OCI-LY1 (cell line): ENCODE results near the gene VWA3B.

Experiments used
- H2AFZ ChIP-seq: fragments of 200-600 bp; sonication (generic), shearing (Covaris generic); 2 replicates; pipeline ENCODE4 v1.6.0; 2014; ENCODE audit warnings: antibody characterized with exemption, mild to moderate bottlenecking, low read length
- H3F3A ChIP-seq: fragments of 200-600 bp; sonication (generic), shearing (Covaris generic); 2 replicates; pipeline ENCODE4 v1.6.0; 2014; ENCODE audit warnings: mild to moderate bottlenecking, antibody characterized with exemption, low read length, moderate library complexity; ENCODE audit not compliant: insufficient read depth
- H3K27ac ChIP-seq: fragments of 200-600 bp; sonication (generic); 2 replicates; pipeline ENCODE4 v1.5.1; 2014; ENCODE audit warnings: low read length, mixed run types, mild to moderate bottlenecking, low read depth; ENCODE audit not compliant: poor library complexity, severe bottlenecking
- H3K27me3 ChIP-seq: fragments of 200-600 bp; sonication (generic); 2 replicates; pipeline ENCODE4 v1.6.0; 2014; ENCODE audit warnings: antibody characterized with exemption, mild to moderate bottlenecking, low read length, moderate library complexity; ENCODE audit not compliant: insufficient read depth
- H3K36me3 ChIP-seq: fragments of 200-600 bp; sonication (generic); 2 replicates; pipeline ENCODE4 v1.6.1; 2014; ENCODE audit warnings: mild to moderate bottlenecking, antibody characterized with exemption, low read length, moderate library complexity, mixed read lengths; ENCODE audit not compliant: insufficient read depth
- H3K4me1 ChIP-seq: fragments of 200-600 bp; sonication (generic); 2 replicates; pipeline ENCODE4 v1.5.1; 2014; ENCODE audit warnings: mild to moderate bottlenecking, low read length, moderate library complexity; ENCODE audit not compliant: insufficient read depth, severe bottlenecking
- H3K4me2 ChIP-seq: fragments of 200-600 bp; sonication (generic), shearing (Covaris generic); 2 replicates; pipeline ENCODE4 v1.6.1; 2014; ENCODE audit warnings: low read length
- H3K4me3 ChIP-seq: fragments of 200-600 bp; sonication (generic); 2 replicates; pipeline ENCODE4 v1.5.1; 2014; ENCODE audit warnings: low read length, low read depth, mild to moderate bottlenecking, mixed read lengths; ENCODE audit not compliant: poor library complexity, severe bottlenecking
- H3K79me2 ChIP-seq: fragments of 200-600 bp; shearing (Covaris generic); 2 replicates; pipeline ENCODE4 v1.6.1; 2016; ENCODE audit warnings: mixed run types, low read length, mixed read lengths; ENCODE audit not compliant: insufficient read depth
- H3K9ac ChIP-seq: fragments of 200-600 bp; sonication (generic), shearing (Covaris generic); 2 replicates; pipeline ENCODE4 v1.6.1; 2014; ENCODE audit warnings: mild to moderate bottlenecking, low read length, mixed read lengths
- H3K9me2 ChIP-seq: fragments of 200-600 bp; sonication (generic), shearing (Covaris generic); 2 replicates; pipeline ENCODE4 v1.6.1; 2014; ENCODE audit warnings: low read depth, mild to moderate bottlenecking, low read length, mixed read lengths
- H3K9me3 ChIP-seq: fragments of 200-600 bp; shearing (Covaris generic); 2 replicates; pipeline ENCODE4 v1.6.1; 2014; ENCODE audit warnings: low read length, mixed read lengths
- H4K20me1 ChIP-seq: fragments of 200-600 bp; sonication (generic), shearing (Covaris generic); 2 replicates; pipeline ENCODE4 v1.6.0; 2016; ENCODE audit warnings: mild to moderate bottlenecking, low read length; ENCODE audit not compliant: insufficient read depth
- EZH2 ChIP-seq: fragments of 200-600 bp; sonication (generic), shearing (Covaris generic); IDR thresholded peaks from 2 replicates; pipeline ENCODE4 v1.8.0; 2017; ENCODE audit warnings: borderline replicate concordance, mixed run types, mild to moderate bottlenecking, antibody characterized with exemption, low read length, moderate library complexity, mixed read lengths
- TF ChIP-seq, protein P1 (sequence below): fragments of 200-600 bp; sonication (generic), shearing (Covaris generic); IDR thresholded peaks from 2 replicates; pipeline ENCODE4 v1.5.1; 2017; ENCODE audit warnings: mild to moderate bottlenecking, antibody characterized with exemption, low read length, moderate library complexity, mixed read lengths

The VWA3B gene

DNA sequence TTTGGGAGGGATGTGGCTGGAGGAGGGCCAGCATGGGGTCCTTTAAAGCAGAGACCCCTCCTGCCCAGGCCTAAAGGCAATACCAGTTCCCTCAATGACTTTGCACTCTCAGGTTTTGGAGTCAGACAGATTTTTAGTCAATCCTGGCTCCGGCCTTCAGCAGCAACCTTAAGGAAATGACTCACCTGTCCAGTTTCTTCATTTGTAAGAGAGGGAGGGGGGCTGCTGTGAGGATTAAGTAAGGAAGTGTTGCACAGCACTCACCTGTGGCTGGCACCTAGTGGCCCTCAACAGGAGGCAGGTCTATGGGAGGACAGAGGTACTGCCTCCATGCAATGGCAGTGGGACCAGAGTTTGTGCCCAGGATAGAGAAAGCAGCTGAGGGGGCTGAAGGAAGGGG is 273.0 kb downstream of the VWA3B start:
- no peaks in the 10 kb centered on the region for H3F3A ChIP-seq
- no peak overlapping the region for H3K4me3 ChIP-seq
- H3K36me3 ChIP-seq, result no peaks in the 10 kb centered on the region
- H2AFZ ChIP-seq, result no peak overlapping the region
- no peak overlapping the region for H3K9ac ChIP-seq
- H3K9me2 ChIP-seq, result no peaks in the 10 kb centered on the region
- no peaks in the 10 kb centered on the region for H3K4me1 ChIP-seq
- H3K27me3 ChIP-seq, result no peaks in the 10 kb centered on the region
- H3K79me2 ChIP-seq, result no peaks in the 10 kb centered on the region
- no peak overlapping the region for H3K27ac ChIP-seq
- no peak overlapping the region for H3K4me2 ChIP-seq
- no peaks in the 10 kb centered on the region for H4K20me1 ChIP-seq
- H3K9me3 ChIP-seq, result no peaks in the 10 kb centered on the region
- no peak for TF ChIP-seq EZH2
- TF ChIP-seq, protein P1, sequence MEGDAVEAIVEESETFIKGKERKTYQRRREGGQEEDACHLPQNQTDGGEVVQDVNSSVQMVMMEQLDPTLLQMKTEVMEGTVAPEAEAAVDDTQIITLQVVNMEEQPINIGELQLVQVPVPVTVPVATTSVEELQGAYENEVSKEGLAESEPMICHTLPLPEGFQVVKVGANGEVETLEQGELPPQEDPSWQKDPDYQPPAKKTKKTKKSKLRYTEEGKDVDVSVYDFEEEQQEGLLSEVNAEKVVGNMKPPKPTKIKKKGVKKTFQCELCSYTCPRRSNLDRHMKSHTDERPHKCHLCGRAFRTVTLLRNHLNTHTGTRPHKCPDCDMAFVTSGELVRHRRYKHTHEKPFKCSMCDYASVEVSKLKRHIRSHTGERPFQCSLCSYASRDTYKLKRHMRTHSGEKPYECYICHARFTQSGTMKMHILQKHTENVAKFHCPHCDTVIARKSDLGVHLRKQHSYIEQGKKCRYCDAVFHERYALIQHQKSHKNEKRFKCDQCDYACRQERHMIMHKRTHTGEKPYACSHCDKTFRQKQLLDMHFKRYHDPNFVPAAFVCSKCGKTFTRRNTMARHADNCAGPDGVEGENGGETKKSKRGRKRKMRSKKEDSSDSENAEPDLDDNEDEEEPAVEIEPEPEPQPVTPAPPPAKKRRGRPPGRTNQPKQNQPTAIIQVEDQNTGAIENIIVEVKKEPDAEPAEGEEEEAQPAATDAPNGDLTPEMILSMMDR, result no peak
